ENCODE data around the gene TRDMT1. TPM values are rescaled to one million over a fixed set of nuclear protein-coding genes. Genes with fewer than 3 reads are reported as not detected.

The TRDMT1 gene
- total RNA-seq, 2 donors from 2014 or later = 8.1 to 13.0 TPM

DNA sequence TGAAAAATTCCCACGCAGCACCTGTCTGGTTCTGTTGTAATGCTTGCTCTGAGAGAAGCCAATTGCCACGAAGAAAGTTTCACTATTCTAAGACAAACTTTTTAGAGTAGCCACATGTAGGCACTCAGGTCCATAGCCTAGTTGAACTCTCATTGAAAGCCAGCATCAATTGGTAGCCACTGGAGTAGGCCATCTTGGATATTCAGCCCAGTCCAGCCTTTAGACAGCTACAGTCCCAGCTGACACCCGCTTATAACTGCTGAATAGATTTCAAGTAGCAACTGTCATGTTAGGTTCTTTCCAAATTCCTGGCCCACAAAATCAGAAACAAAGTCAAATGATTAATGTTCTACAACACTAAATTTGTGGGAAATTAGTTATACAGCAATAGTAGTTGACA lies 103.5 kb downstream of the TRDMT1 start:
- Histone ChIP-seq H3K36me3 (ENCODE audit: control insufficient read depth, insufficient read depth, low read length) (no peaks in the 10 kb centered on the region), H3K9me3 (ENCODE audit: control insufficient read depth, low read length) (peaks cover 12% of the 10 kb centered on the region), H3K9ac (ENCODE audit: extremely low read depth, low read length, poor library complexity, severe bottlenecking) (no peak overlapping the region), H3K27ac (ENCODE audit: low read depth, low read length) (no peak overlapping the region), H3K27me3 (ENCODE audit: control insufficient read depth, insufficient read depth, low read length, poor library complexity, severe bottlenecking) (no peaks in the 10 kb centered on the region), H3K4me1 (ENCODE audit: control insufficient read depth, insufficient read depth, low read length) (no peaks in the 10 kb centered on the region), H3K4me3 (ENCODE audit: low read length) (no peak overlapping the region)
- 90% methylated on average over 3 of the region's 3 CpGs for WGBS, 2 experiments (ENCODE audit: insufficient coverage in 1 of 2, insufficient read length in 1 of 2)
- no peak for DNase-seq
- H3K9me3 Mint-ChIP-seq = peaks cover 11% of the 10 kb centered on the region
- no peaks in the 10 kb centered on the region for H3K4me1 Mint-ChIP-seq
- no peaks in the 10 kb centered on the region for H3K36me3 Mint-ChIP-seq (ENCODE audit: low read depth)
- H3K4me3 Mint-ChIP-seq = no peak overlapping the region
- H3K27me3 Mint-ChIP-seq (ENCODE audit: insufficient read depth) = no peaks in the 10 kb centered on the region
- no peak overlapping the region for H3K27ac Mint-ChIP-seq
- TF ChIP-seq, protein P1, sequence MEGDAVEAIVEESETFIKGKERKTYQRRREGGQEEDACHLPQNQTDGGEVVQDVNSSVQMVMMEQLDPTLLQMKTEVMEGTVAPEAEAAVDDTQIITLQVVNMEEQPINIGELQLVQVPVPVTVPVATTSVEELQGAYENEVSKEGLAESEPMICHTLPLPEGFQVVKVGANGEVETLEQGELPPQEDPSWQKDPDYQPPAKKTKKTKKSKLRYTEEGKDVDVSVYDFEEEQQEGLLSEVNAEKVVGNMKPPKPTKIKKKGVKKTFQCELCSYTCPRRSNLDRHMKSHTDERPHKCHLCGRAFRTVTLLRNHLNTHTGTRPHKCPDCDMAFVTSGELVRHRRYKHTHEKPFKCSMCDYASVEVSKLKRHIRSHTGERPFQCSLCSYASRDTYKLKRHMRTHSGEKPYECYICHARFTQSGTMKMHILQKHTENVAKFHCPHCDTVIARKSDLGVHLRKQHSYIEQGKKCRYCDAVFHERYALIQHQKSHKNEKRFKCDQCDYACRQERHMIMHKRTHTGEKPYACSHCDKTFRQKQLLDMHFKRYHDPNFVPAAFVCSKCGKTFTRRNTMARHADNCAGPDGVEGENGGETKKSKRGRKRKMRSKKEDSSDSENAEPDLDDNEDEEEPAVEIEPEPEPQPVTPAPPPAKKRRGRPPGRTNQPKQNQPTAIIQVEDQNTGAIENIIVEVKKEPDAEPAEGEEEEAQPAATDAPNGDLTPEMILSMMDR (conservative IDR thresholded peaks at IDR 0.05) = no peak

Other genes starting within 250 kb of the TRDMT1 start
- 1 to 10 TPM in 1 of 2 donors, under 1 TPM in 1; 0.75 to 1.3 TPM for gene CUBN, start 71.9 kb downstream of the TRDMT1 start, total RNA-seq
- gene VIM, start 26.6 kb upstream of the TRDMT1 start, total RNA-seq = 100 to 1,000 TPM in 1 of 2 donors, 10 to 100 TPM in 1; 84.3 to 155 TPM